ENCODE results near the gene CSE1L.

DNA sequence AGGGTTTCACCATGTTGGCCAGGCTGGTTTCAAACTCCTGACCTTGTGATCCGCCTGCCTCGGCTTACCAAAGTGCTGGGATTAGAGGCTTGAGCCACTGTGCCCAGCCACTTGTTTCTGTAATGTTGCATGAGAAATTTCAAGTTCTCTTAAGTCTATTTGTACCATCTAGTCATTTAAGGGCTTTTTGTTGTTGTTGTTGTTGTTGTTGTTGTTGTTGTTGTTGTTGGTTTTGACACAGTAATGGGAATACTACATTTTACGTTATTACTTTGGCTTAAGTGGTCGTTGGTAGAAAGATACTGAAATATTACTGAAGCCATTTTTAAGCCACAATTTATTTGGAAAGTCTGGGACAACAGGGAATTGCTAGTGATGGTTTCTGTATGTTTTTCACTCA is 52.0 kb downstream of the CSE1L start:
- TF ChIP-seq CTCF (IDR thresholded peaks at IDR 0.05; ENCODE audit: poor library complexity) (no peak), EZH2 (IDR thresholded peaks at IDR 0.05; ENCODE audit: borderline replicate concordance) (no peak)
